NCI-H524 treated with DMSO at 0.1 percent for 48 hours (cell line): ENCODE data around the gene MAGEB17.
"Not testable (repeated sequence)": the region's sequence is repeated elsewhere in the genome, so short reads cannot be mapped to it uniquely, and the experiment has no call there.

Experiments
- DNase-seq: peaks from one replicate; lab custom pipeline; 2025; lab: John Stamatoyannopoulos, UW

Gene MAGEB17

GRCh38 chrX:16156692-16157331, 10.5 kb upstream of the MAGEB17 start:
- DNase-seq: no peak

DNA sequence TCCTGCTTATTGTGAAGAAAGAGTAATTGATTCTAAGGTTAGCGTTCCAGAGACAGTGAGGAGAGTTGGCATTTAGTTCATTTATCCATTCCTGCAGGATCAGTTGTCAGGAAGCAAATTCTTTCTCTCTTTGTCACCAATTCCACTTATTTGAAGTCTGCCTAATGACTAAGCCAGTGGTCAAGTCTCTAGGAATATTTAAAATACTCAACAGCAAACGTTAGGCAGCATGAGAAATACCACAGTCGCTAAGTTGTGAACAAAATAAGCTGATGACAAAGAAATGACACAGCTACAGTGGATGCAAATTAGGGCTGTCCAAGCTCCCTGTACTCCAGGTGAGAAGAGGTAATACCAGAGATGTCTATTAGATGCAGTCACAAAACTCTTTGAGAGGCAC, 6.6 kb upstream of the MAGEB17 start:
- no peak for DNase-seq

GRCh38 chrX:16161173-16161572, 6.1 kb upstream of the MAGEB17 start:
- not testable (repeated sequence) for DNase-seq

DNA sequence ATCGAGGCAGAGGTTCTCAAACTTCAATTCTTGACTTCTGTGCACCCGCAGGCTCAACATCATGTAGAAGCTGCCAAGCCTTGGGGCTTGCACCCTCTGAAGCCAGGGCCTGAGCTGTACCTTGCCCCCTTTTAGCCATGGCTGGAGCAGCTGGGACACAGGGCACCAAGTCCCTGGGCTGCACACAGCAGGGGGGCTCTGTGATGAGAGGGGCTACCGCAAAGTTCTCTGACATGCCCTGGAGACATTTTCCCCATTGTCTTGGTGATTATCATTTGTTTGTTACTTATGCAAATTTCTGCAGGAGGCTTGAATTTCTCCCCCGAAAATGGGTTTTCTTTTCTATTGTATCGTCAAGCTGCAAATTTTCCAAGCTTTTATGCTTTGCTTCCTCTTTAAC, 4.9 kb upstream of the MAGEB17 start:
- DNase-seq: no peak

DNA sequence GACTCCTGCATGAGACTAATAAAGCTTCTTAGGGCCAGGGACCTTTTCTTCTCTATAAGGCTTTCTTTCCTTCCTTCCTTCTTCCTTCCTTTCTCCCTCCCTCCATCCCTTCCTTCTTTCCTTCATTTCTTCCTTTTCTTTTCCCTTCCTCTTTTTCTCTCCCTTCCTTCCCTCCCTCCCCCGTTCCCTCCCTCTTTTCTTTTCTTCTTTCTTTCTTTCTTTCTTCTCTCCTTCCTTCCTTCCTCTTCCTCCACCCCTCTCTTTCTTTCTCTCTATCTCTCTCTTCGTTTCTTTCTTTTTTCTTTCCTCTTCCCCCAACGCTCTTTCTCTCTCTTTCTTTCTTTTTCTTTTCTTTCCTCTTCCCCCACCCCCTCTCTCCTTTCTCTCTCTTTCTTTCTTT, 2.5 kb upstream of the MAGEB17 start:
- DNase-seq: no peak

- DNase-seq: no peak
Observed at GRCh38 chrX:16171039-16171438, 3.8 kb downstream of the MAGEB17 start.

DNA sequence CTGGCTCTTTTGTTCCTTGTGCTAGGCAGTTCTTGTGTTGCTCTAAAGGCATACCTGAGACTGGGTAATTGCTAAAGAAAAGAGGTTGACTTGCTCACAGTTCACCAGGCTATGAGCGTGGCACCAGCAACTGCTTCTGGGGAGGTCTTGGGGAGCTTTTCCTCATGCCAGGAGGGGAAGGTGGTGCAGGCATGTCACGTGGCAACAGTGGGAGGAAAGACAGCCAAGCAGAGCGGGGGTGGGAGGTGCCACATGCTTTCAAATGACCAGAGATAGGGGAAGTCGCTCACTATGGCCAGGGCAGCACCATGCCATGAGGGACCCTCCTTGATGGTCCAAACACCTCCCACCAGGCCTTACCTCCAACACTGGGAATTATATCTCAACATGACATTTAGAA, 4.7 kb downstream of the MAGEB17 start:
- no peak for DNase-seq

GRCh38 chrX:16172391-16172790, 5.1 kb downstream of the MAGEB17 start:
- no peak for DNase-seq

DNA sequence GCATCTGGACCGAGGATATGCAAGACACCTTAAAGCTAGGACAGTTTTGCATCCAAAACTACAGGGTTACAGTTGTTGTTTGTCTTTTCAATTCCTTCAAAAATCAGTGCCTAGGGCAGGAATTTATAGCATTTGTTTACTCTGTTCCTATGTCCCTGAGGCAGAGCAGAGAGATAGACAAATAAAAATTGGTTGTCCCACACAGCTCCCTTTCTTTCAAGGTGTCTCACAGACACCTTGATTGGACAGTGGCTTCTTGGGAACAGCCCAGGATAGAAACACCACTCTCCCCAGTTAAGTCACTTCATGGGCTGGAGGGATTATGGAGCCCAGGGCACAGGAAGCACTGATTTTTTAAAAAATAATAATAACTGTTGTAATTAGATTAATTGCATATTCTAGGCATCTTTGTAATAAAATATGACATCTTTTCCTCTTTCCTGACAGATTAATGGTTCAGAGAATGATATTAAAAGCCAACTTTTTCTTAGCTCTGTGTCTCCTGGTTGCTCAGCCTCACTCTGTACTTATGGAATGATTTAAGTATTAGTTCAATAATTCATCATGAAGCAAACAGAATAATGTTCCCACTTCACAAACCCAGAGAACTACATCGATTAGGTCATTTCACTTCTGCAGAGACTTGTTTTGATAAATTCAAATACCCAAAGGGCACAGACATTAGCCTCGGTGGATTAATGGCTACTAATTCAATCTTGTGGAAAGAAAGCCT, 8.2 kb downstream of the MAGEB17 start:
- no peak for DNase-seq

- DNase-seq: no peak
Observed at GRCh38 chrX:16177260-16177659, 10.0 kb downstream of the MAGEB17 start.

- DNase-seq: not testable (repeated sequence)
Observed at GRCh38 chrX:16183843-16184242, 16.6 kb downstream of the MAGEB17 start.

- DNase-seq: no peak
Observed at GRCh38 chrX:16185725-16186136, 18.4 kb downstream of the MAGEB17 start.

GRCh38 chrX:16186380-16187007, 19.2 kb downstream of the MAGEB17 start:
- DNase-seq: no peak

GRCh38 chrX:16187024-16187760, 19.9 kb downstream of the MAGEB17 start:
- DNase-seq: no peak

GRCh38 chrX:16188687-16189086, 21.4 kb downstream of the MAGEB17 start:
- no peak for DNase-seq

DNA sequence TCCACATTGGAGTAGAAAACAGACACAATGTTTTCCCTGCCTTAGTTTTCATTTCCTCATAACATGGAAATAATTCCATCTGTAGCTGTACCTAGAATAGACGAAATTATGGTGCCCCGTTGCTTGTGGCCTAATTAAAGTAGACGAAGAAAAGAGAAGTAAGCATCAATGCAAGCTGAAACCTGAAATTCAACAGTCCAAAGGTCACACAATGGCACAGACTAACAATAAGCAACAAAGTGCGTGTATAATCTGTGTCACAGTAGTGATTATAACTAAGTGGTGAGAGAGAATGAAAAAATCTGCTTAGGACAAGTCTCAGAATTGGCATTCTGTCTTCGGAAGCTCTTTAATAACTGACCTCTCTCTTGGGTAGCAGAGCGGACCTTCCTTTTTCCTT, 24.3 kb downstream of the MAGEB17 start:
- no peak for DNase-seq

DNA sequence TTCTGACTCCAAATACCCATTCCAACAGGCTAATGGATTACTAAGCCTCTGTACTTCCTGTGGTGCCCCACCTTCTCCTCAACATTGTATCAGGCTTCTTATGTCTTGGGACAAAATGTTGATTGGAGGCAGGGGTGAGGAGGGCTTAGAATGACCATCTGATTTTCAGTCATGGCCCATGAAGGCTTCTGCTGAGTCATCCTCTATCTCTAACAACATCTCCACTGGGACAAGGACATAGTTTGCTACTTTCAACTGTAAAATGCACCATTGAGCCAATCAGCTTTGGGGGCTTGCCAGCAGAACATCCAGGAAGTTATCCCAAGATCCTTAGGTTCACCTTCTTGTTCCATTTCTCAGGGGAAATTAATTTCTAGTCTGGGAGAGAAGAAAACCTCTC, 29.5 kb downstream of the MAGEB17 start:
- no peak for DNase-seq

- no peak for DNase-seq
Observed at GRCh38 chrX:16199343-16199742, 32.1 kb downstream of the MAGEB17 start.

GRCh38 chrX:16202943-16203342, 35.7 kb downstream of the MAGEB17 start:
- no peak for DNase-seq

- DNase-seq: no peak
Observed at GRCh38 chrX:16204538-16204937, 37.3 kb downstream of the MAGEB17 start.

GRCh38 chrX:16205840-16206239, 38.6 kb downstream of the MAGEB17 start:
- DNase-seq: no peak

DNA sequence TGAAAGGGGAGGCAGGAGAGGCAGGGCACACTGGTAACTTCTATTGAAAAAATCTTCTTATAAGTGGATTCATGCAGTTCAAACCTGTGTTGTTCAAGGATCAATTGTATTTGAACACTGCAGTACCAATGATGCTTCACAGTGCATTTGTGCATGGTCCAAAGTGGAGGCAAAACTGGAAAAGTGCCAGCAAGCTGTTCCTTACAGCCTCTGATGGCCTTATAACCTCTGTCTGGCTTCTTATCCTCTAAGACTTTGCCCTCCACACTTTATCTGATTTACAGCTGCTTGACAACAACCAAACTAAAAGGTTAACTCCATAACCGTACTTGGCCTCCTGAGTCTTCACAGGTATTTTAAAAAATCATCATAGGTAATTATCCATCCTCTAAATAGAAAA, 40.4 kb downstream of the MAGEB17 start:
- DNase-seq: no peak

GRCh38 chrX:16208601-16209000, 41.3 kb downstream of the MAGEB17 start:
- DNase-seq: no peak
